Hepatocyte (in vitro differentiated cells): ENCODE measurements around the gene SIGLEC14.

Experiments
- EZH2 ChIP-seq: fragments of 200-600 bp; sonication (generic); IDR thresholded peaks from 2 replicates; pipeline ENCODE4 v1.6.1; 2016; ENCODE audit warnings: antibody characterized with exemption, mild to moderate bottlenecking, borderline replicate concordance
- EZH2phosphoT487 ChIP-seq: fragments of 200-600 bp; sonication (generic); IDR thresholded peaks from one replicate; pipeline ENCODE4 v1.6.1; 2018; ENCODE audit warnings: antibody characterized with exemption, mild to moderate bottlenecking, low read depth, moderate library complexity; ENCODE audit not compliant: unreplicated experiment, severe bottlenecking
- TF ChIP-seq, protein P1 (sequence below): fragments of 200-600 bp; sonication (generic); IDR thresholded peaks from 2 replicates; pipeline ENCODE4 v1.5.1; 2016; ENCODE audit warnings: antibody characterized with exemption, mild to moderate bottlenecking; ENCODE audit not compliant: poor library complexity

DNA sequence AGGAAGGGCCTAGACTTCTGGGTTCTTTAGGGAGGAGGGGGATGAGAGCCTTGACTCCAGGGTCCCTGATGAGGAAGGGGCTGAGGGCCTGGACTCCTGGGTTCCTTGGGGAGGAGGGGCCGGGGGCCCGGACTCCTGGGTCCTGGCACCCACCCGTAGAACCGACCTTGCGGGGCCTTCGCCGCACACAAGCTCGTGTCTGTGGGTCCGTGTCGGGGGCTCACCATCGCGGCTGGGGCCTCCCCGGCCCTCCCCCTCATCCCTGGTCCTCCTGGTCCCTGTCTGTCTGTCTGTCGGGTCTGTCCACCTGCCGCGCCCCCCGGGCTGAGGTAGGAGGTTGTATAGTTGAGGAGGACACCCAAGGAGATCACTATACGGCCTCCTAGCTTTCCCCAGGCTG, 45.8 kb upstream of the SIGLEC14 start:
- TF ChIP-seq, protein P1, sequence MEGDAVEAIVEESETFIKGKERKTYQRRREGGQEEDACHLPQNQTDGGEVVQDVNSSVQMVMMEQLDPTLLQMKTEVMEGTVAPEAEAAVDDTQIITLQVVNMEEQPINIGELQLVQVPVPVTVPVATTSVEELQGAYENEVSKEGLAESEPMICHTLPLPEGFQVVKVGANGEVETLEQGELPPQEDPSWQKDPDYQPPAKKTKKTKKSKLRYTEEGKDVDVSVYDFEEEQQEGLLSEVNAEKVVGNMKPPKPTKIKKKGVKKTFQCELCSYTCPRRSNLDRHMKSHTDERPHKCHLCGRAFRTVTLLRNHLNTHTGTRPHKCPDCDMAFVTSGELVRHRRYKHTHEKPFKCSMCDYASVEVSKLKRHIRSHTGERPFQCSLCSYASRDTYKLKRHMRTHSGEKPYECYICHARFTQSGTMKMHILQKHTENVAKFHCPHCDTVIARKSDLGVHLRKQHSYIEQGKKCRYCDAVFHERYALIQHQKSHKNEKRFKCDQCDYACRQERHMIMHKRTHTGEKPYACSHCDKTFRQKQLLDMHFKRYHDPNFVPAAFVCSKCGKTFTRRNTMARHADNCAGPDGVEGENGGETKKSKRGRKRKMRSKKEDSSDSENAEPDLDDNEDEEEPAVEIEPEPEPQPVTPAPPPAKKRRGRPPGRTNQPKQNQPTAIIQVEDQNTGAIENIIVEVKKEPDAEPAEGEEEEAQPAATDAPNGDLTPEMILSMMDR, result no peak
- TF ChIP-seq EZH2 (no peak), EZH2phosphoT487 (no peak)
